DOHH2 (cell line): ENCODE results near the gene IGSF9.

Experiments used
- H3F3A ChIP-seq: fragments of 200-600 bp; sonication (generic), shearing (Covaris generic); 2 replicates; pipeline ENCODE4 v1.6.0; 2016; ENCODE audit warnings: antibody characterized with exemption, mild to moderate bottlenecking; ENCODE audit not compliant: control insufficient read depth, insufficient read depth
- H3K27ac ChIP-seq: fragments of 200-600 bp; sonication (generic); 2 replicates; pipeline ENCODE4 v1.5.1; 2014; ENCODE audit warnings: low read depth, mild to moderate bottlenecking, low read length, moderate library complexity
- H3K27me3 ChIP-seq: fragments of 200-600 bp; sonication (generic); 2 replicates; pipeline ENCODE4 v1.6.1; 2014; ENCODE audit warnings: mild to moderate bottlenecking, low read length, mixed read lengths; ENCODE audit not compliant: control insufficient read depth
- H3K36me3 ChIP-seq: fragments of 200-600 bp; sonication (generic); 2 replicates; pipeline ENCODE4 v1.6.1; 2014; ENCODE audit warnings: mild to moderate bottlenecking, low read length, moderate library complexity, mixed read lengths; ENCODE audit not compliant: control insufficient read depth
- H3K4me1 ChIP-seq: fragments of 200-600 bp; sonication (generic); 2 replicates; pipeline ENCODE4 v1.6.1; 2014; ENCODE audit warnings: mild to moderate bottlenecking, low read length, mixed read lengths; ENCODE audit not compliant: control insufficient read depth
- H3K4me2 ChIP-seq: fragments of 200-600 bp; sonication (generic); 2 replicates; pipeline ENCODE4 v1.6.0; 2014; ENCODE audit warnings: mild to moderate bottlenecking, low read length, moderate library complexity
- H3K4me3 ChIP-seq: fragments of 200-600 bp; sonication (generic); 2 replicates; pipeline ENCODE4 v1.5.1; 2014; ENCODE audit warnings: mild to moderate bottlenecking, low read length, mixed read lengths
- H3K79me2 ChIP-seq: fragments of 200-600 bp; sonication (generic); 2 replicates; pipeline ENCODE4 v1.6.1; 2014; ENCODE audit warnings: mild to moderate bottlenecking, low read length, mixed read lengths; ENCODE audit not compliant: control insufficient read depth
- H3K9me2 ChIP-seq: fragments of 200-600 bp; sonication (generic); replicated peaks from 2 replicates; pipeline ENCODE4 v1.6.1; 2014; ENCODE audit warnings: mild to moderate bottlenecking, low read length, mixed read lengths; ENCODE audit not compliant: control insufficient read depth
- H3K9me3 ChIP-seq: fragments of 200-600 bp; sonication (generic); 2 replicates; pipeline ENCODE4 v1.6.1; 2014; ENCODE audit warnings: antibody characterized with exemption, low read length, mixed read lengths; ENCODE audit not compliant: control insufficient read depth, insufficient read depth
- H4K20me1 ChIP-seq: fragments of 200-600 bp; sonication (generic); 2 replicates; pipeline ENCODE4 v1.6.0; 2014; ENCODE audit warnings: low read depth, mild to moderate bottlenecking, antibody characterized with exemption, low read length, moderate library complexity; ENCODE audit not compliant: control insufficient read depth, insufficient read depth
- EZH2phosphoT487 ChIP-seq: fragments of 200-600 bp; sonication (generic); IDR thresholded peaks from 2 replicates; pipeline ENCODE4 v1.6.1; 2017; ENCODE audit warnings: borderline replicate concordance, mild to moderate bottlenecking, antibody characterized with exemption, low read length, moderate library complexity, mixed read lengths
- TF ChIP-seq, protein P1 (sequence below): fragments of 200-600 bp; sonication (generic); IDR thresholded peaks from one replicate; pipeline ENCODE4 v1.5.1; 2014; ENCODE audit warnings: antibody characterized with exemption, mild to moderate bottlenecking, low read depth, low read length; ENCODE audit not compliant: poor library complexity, severe bottlenecking

Gene IGSF9

GRCh38 chr1:159981351-159982055 lies 36.1 kb upstream of the IGSF9 start:
- no peak overlapping the region for H3K4me3 ChIP-seq
- H3K27ac ChIP-seq = no peak overlapping the region
- H3K36me3 ChIP-seq = no peaks in the 10 kb centered on the region
- no peaks in the 10 kb centered on the region for H3K9me3 ChIP-seq
- H3K4me2 ChIP-seq = no peak overlapping the region
- H3K27me3 ChIP-seq = peaks cover 39% of the 10 kb centered on the region
- H3K4me1 ChIP-seq = no peaks in the 10 kb centered on the region
- no peaks in the 10 kb centered on the region for H4K20me1 ChIP-seq
- TF ChIP-seq, protein P1, sequence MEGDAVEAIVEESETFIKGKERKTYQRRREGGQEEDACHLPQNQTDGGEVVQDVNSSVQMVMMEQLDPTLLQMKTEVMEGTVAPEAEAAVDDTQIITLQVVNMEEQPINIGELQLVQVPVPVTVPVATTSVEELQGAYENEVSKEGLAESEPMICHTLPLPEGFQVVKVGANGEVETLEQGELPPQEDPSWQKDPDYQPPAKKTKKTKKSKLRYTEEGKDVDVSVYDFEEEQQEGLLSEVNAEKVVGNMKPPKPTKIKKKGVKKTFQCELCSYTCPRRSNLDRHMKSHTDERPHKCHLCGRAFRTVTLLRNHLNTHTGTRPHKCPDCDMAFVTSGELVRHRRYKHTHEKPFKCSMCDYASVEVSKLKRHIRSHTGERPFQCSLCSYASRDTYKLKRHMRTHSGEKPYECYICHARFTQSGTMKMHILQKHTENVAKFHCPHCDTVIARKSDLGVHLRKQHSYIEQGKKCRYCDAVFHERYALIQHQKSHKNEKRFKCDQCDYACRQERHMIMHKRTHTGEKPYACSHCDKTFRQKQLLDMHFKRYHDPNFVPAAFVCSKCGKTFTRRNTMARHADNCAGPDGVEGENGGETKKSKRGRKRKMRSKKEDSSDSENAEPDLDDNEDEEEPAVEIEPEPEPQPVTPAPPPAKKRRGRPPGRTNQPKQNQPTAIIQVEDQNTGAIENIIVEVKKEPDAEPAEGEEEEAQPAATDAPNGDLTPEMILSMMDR = no peak
- no peak for TF ChIP-seq EZH2phosphoT487
- no peaks in the 10 kb centered on the region for H3F3A ChIP-seq
- no peaks in the 10 kb centered on the region for H3K9me2 ChIP-seq
- no peaks in the 10 kb centered on the region for H3K79me2 ChIP-seq

DNA sequence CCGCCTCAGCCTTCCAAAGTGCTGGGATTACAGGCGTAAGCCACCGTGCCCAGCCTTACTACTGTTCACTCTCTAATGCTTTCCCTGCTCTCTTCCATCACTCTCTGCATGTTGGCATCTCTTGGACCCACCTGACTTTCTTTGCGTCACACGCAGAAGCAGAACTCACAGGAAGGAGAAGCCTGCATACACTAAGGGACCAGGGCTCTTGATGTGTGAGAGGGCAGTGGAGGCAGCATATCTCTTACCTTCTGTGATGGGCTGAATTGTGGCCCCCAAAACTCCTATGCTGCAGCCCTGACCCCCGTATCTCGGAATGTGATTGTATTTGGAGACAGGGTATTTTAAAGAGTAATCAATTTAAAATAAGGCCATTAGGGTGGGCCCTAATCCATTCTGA lies 35.4 kb upstream of the IGSF9 start:
- Histone ChIP-seq H3K9me3 (no peaks in the 10 kb centered on the region), H3K4me2 (no peak overlapping the region)
- TF ChIP-seq, protein P1 = no peak
- no peak for TF ChIP-seq EZH2phosphoT487

DNA sequence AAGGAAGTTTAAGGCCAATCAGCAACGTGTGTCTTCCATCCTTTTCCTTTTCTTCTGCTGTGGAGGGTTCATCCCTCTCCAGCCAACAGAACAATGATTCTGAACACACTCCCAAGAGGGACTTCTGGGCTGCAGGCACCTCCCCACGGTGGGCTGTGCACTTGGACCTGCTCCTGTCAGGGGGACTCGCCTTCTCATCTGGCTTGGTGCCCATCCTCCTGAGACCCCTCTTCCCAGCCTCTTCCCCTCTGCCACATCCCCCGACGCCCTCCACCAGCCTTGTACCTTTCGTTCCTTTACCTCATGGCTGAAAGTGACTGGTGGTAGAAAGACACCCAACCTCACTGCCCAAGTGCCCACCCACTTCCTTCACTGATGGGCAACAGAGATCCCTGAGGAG lies 34.7 kb upstream of the IGSF9 start:
- H3K4me2 ChIP-seq = no peak overlapping the region
- H3K9me3 ChIP-seq = no peaks in the 10 kb centered on the region
- no peaks in the 10 kb centered on the region for H3K4me1 ChIP-seq
- H4K20me1 ChIP-seq = no peaks in the 10 kb centered on the region
- H3F3A ChIP-seq = no peaks in the 10 kb centered on the region
- H3K79me2 ChIP-seq = no peaks in the 10 kb centered on the region
- H3K4me3 ChIP-seq = no peak overlapping the region
- H3K27ac ChIP-seq = no peak overlapping the region
- TF ChIP-seq, protein P1 = no peak
- no peak for TF ChIP-seq EZH2phosphoT487
- no peaks in the 10 kb centered on the region for H3K9me2 ChIP-seq
- H3K27me3 ChIP-seq = peaks cover 41% of the 10 kb centered on the region
- H3K36me3 ChIP-seq = no peaks in the 10 kb centered on the region

More for the DNA sequence above, 35.4 kb upstream of the IGSF9 start:
- Histone ChIP-seq H3K79me2 (no peaks in the 10 kb centered on the region), H3K4me3 (no peak overlapping the region), H3K27me3 (peaks cover 37% of the 10 kb centered on the region), H3K9me2 (no peaks in the 10 kb centered on the region), H4K20me1 (no peaks in the 10 kb centered on the region), H3K4me1 (no peaks in the 10 kb centered on the region), H3K27ac (no peak overlapping the region), H3F3A (no peaks in the 10 kb centered on the region), H3K36me3 (no peaks in the 10 kb centered on the region)
